NCI-H1417 treated with DMSO at 0.1 percent for 48 hours (cell line): Measurements from ENCODE around the gene TNFRSF12A.

Source experiments
- DNase-seq: peaks from one replicate; lab custom pipeline; 2025; lab: John Stamatoyannopoulos, UW

The TNFRSF12A gene

GRCh38 chr16:3026609-3027488 lies 6.7 kb downstream of the TNFRSF12A start:
- no peak for DNase-seq

GRCh38 chr16:3027489-3027795 lies 7.3 kb downstream of the TNFRSF12A start:
- DNase-seq = no peak

GRCh38 chr16:3027983-3028715 lies 8.0 kb downstream of the TNFRSF12A start:
- peak; percentile 19 for DNase-seq

- no peak for DNase-seq
Measured at GRCh38 chr16:3028716-3029319, 8.7 kb downstream of the TNFRSF12A start.

- no peak for DNase-seq
Measured at GRCh38 chr16:3029491-3030221, 9.5 kb downstream of the TNFRSF12A start.

- DNase-seq = no peak
Measured at GRCh38 chr16:3030222-3031212, 10.3 kb downstream of the TNFRSF12A start.

- no peak for DNase-seq
Measured at GRCh38 chr16:3032624-3033023, 12.5 kb downstream of the TNFRSF12A start.

GRCh38 chr16:3035289-3035971 lies 15.3 kb downstream of the TNFRSF12A start:
- no peak for DNase-seq

- no peak for DNase-seq
Measured at GRCh38 chr16:3035972-3036725, 16.0 kb downstream of the TNFRSF12A start.

GRCh38 chr16:3036726-3037315 lies 16.7 kb downstream of the TNFRSF12A start, which contains the start of gene BICDL2:
Gene BICDL2 (minus strand): TSS chr16:3036944. CDS start chr16:3035496, 1,448 bp downstream.
- no peak for DNase-seq

GRCh38 chr16:3038256-3038655 lies 18.1 kb downstream of the TNFRSF12A start:
- no peak for DNase-seq

GRCh38 chr16:3038896-3039295 lies 18.7 kb downstream of the TNFRSF12A start:
- no peak for DNase-seq

GRCh38 chr16:3042376-3042775 lies 22.2 kb downstream of the TNFRSF12A start:
- no peak for DNase-seq

GRCh38 chr16:3044708-3045107 lies 24.5 kb downstream of the TNFRSF12A start:
- DNase-seq = no peak

- DNase-seq = no peak
Measured at GRCh38 chr16:3045758-3046640, 25.8 kb downstream of the TNFRSF12A start, which contains the start of gene MMP25. Gene MMP25 (plus strand): TSS chr16:3046561. CDS start chr16:3046918, 357 bp downstream.

GRCh38 chr16:3046641-3047386 lies 26.6 kb downstream of the TNFRSF12A start:
- DNase-seq = no peak

- DNase-seq = no peak
Measured at GRCh38 chr16:3047387-3047720, 27.2 kb downstream of the TNFRSF12A start.
